Muscle layer of duodenum (tissue), 2 donors: ENCODE results near the gene TAS2R16.
"Not testable (repeated sequence)": the region's sequence is repeated elsewhere in the genome, so short reads cannot be mapped to it uniquely, and the experiment has no call there.

Source experiments
- H3K27ac ChIP-seq: one replicate; pipeline ENCODE4 v1.7.0; 2013; ENCODE audit warnings: mild to moderate bottlenecking, low read length
- H3K27me3 ChIP-seq: one replicate; pipeline ENCODE4 v1.7.0; 2013; ENCODE audit warnings: low read depth, mild to moderate bottlenecking, control low read depth, low read length
- H3K36me3 ChIP-seq, 2 donors: one replicate each; pipeline ENCODE4 v1.7.0; 2013; ENCODE audit warnings: low read length in 2 of 2, control low read depth in 1 of 2, mild to moderate bottlenecking in 1 of 2; ENCODE audit not compliant: insufficient read depth in 2 of 2, control insufficient read depth in 1 of 2
- H3K4me1 ChIP-seq, 2 donors: one replicate each; pipeline ENCODE4 v1.7.0; 2013; ENCODE audit warnings: low read length in 2 of 2, mild to moderate bottlenecking in 2 of 2, control low read depth in 1 of 2, moderate library complexity in 1 of 2; ENCODE audit not compliant: insufficient read depth in 2 of 2, control insufficient read depth in 1 of 2
- H3K4me3 ChIP-seq, 2 donors: one replicate each; pipeline ENCODE4 v1.7.0; 2013; ENCODE audit warnings: low read length in 2 of 2, low read depth in 1 of 2, mild to moderate bottlenecking in 1 of 2
- H3K9me3 ChIP-seq, 2 donors: one replicate each; pipeline ENCODE4 v1.7.0; 2013; ENCODE audit warnings: low read length in 2 of 2, control low read depth in 1 of 2, mild to moderate bottlenecking in 1 of 2; ENCODE audit not compliant: control insufficient read depth in 1 of 2
- donor health status: healthy.

The TAS2R16 gene

GRCh38 chr7:122970740-122971725 is 24.5 kb downstream of the TAS2R16 start:
- Histone ChIP-seq H3K4me1 (no peaks in the 10 kb centered on the region), H3K9me3 (no peaks in the 10 kb centered on the region), H3K27me3 (no peaks in the 10 kb centered on the region), H3K4me3 (no peak overlapping the region), H3K27ac (no peak overlapping the region), H3K36me3 (no peaks in the 10 kb centered on the region)

GRCh38 chr7:122968389-122968788 is 27.1 kb downstream of the TAS2R16 start:
- H3K9me3 ChIP-seq: no peaks in the 10 kb centered on the region
- no peaks in the 10 kb centered on the region for H3K27me3 ChIP-seq
- H3K36me3 ChIP-seq: no peaks in the 10 kb centered on the region
- H3K27ac ChIP-seq: no peak overlapping the region
- no peaks in the 10 kb centered on the region for H3K4me1 ChIP-seq
- H3K4me3 ChIP-seq: no peak overlapping the region

GRCh38 chr7:122965306-122965705 is 30.2 kb downstream of the TAS2R16 start:
- Histone ChIP-seq H3K36me3 (no peaks in the 10 kb centered on the region), H3K27me3 (no peaks in the 10 kb centered on the region), H3K4me3 (no peak overlapping the region), H3K9me3 (no peaks in the 10 kb centered on the region), H3K4me1 (no peaks in the 10 kb centered on the region), H3K27ac (no peak overlapping the region)

GRCh38 chr7:122953678-122954077 is 41.8 kb downstream of the TAS2R16 start:
- H3K27ac ChIP-seq, H3K9me3 ChIP-seq, H3K4me3 ChIP-seq, H3K4me1 ChIP-seq, H3K36me3 ChIP-seq, H3K27me3 ChIP-seq: not testable (repeated sequence)

- Histone ChIP-seq H3K36me3 (no peaks in the 10 kb centered on the region), H3K9me3 (no peaks in the 10 kb centered on the region), H3K4me1 (no peaks in the 10 kb centered on the region), H3K27ac (no peak overlapping the region), H3K27me3 (no peaks in the 10 kb centered on the region), H3K4me3 (no peak overlapping the region)
Measured at GRCh38 chr7:122951006-122951405, 44.5 kb downstream of the TAS2R16 start.

GRCh38 chr7:122949186-122949585 is 46.3 kb downstream of the TAS2R16 start:
- H3K27ac ChIP-seq: no peak overlapping the region
- H3K36me3 ChIP-seq: no peaks in the 10 kb centered on the region
- H3K4me1 ChIP-seq: no peaks in the 10 kb centered on the region
- H3K27me3 ChIP-seq: no peaks in the 10 kb centered on the region
- H3K4me3 ChIP-seq: no peak overlapping the region
- H3K9me3 ChIP-seq: no peaks in the 10 kb centered on the region
